T-cell (primary cell): ENCODE data around the gene BIVM. TPM values are rescaled to one million over a fixed set of nuclear protein-coding genes. Genes with fewer than 3 reads are reported as not detected.

ENCODE experiments used
- ATAC-seq, 4 experiments: fragments of 200-7000 bp in 3 of 4; fragments of 150-1000 bp in 1 of 4; cut with Tn5 transposase; replicated peaks in 1 of 4; 1 replicate in 3 of 4; 2 replicates in 1 of 4; pipeline ENCODE4 v1.10.0; 2021; ENCODE audit warnings: moderate library complexity in 3 of 4, mild to moderate bottlenecking in 2 of 4, moderate number of reproducible peaks in 1 of 4
- CTCF ChIA-PET, 2 donors: fragments of 300-600 bp; sonication (Branson Sonifier 250); formaldehyde crosslinking; loops; one replicate each; lab custom pipeline; 2022; ENCODE audit warnings: antibody characterized with exemption in 2 of 2; lab: Charles Lee
- POLR2A ChIA-PET, 2 donors: fragments of 300-600 bp; sonication (Branson Sonifier 250); formaldehyde crosslinking; loops; one replicate each; lab custom pipeline; 2022; ENCODE audit warnings: antibody characterized with exemption in 2 of 2; lab: Charles Lee
- DNase-seq, 35 experiments: peaks; one replicate each; pipeline versions ENCODE4 v3.0.0 to v3.0.0-alpha.2; 2013 to 2023
- H3K27ac ChIP-seq: one replicate; pipeline ENCODE4 v1.5.1; 2013; ENCODE audit warnings: low read length
- H3K27me3 ChIP-seq, 2 experiments: replicated peaks in 1 of 2; 1 replicate in 1 of 2; 2 replicates in 1 of 2; pipeline versions ENCODE4 v1.6.1 to v1.7.0; 2013; ENCODE audit warnings: low read length in 1 of 2, mixed read lengths in 1 of 2; ENCODE audit not compliant: control insufficient read depth in 2 of 2, insufficient read depth in 2 of 2; ENCODE audit errors: extremely low read depth in 1 of 2
- H3K36me3 ChIP-seq, 2 donors: 1 replicate in 1 of 2; 2 replicates in 1 of 2; pipeline versions ENCODE4 v1.6.1 to v1.7.0; 2013; ENCODE audit warnings: low read length in 1 of 2; ENCODE audit not compliant: control insufficient read depth in 2 of 2, insufficient read depth in 1 of 2; ENCODE audit errors: extremely low read depth in 1 of 2
- H3K4me1 ChIP-seq, 2 experiments: 1 replicate in 1 of 2; 2 replicates in 1 of 2; pipeline versions ENCODE4 v1.6.1 to v1.7.0; 2013; ENCODE audit warnings: low read length in 2 of 2, mixed read lengths in 1 of 2; ENCODE audit not compliant: insufficient read depth in 2 of 2, control insufficient read depth in 1 of 2; ENCODE audit errors: extremely low read depth in 1 of 2
- H3K4me3 ChIP-seq, 2 donors: 1 replicate in 1 of 2; 2 replicates in 1 of 2; pipeline versions ENCODE4 v1.5.1 to v1.7.0; 2013; ENCODE audit warnings: mild to moderate bottlenecking in 2 of 2, low read length in 1 of 2, moderate library complexity in 1 of 2; ENCODE audit not compliant: control insufficient read depth in 1 of 2; ENCODE audit errors: extremely low read depth in 1 of 2
- H3K9me3 ChIP-seq: 2 replicates; pipeline ENCODE4 v1.7.0; 2013
- H3K27ac Mint-ChIP-seq, 2 donors: one replicate each; pipeline ENCODE4 v1.8.0; 2020 to 2021; ENCODE audit warnings: mild to moderate bottlenecking in 2 of 2, mixed read lengths in 2 of 2
- H3K27me3 Mint-ChIP-seq, 2 donors: one replicate each; pipeline ENCODE4 v1.8.0; 2021 to 2022; ENCODE audit warnings: mixed read lengths in 2 of 2
- H3K36me3 Mint-ChIP-seq: one replicate; pipeline ENCODE4 v1.8.0; 2021; ENCODE audit warnings: mixed read lengths
- H3K4me1 Mint-ChIP-seq, 3 donors: one replicate each; pipeline ENCODE4 v1.8.0; 2020 to 2022; ENCODE audit warnings: mixed read lengths in 3 of 3, mild to moderate bottlenecking in 1 of 3
- H3K4me3 Mint-ChIP-seq, 3 donors: one replicate each; pipeline ENCODE4 v1.8.0; 2020 to 2022; ENCODE audit warnings: mild to moderate bottlenecking in 3 of 3, mixed read lengths in 3 of 3, moderate library complexity in 3 of 3
- H3K9me3 Mint-ChIP-seq, 3 donors: one replicate each; pipeline ENCODE4 v1.8.0; 2020 to 2022; ENCODE audit warnings: mixed read lengths in 3 of 3
- WGBS: methylation state at CpG from one replicate; pipeline ENCODE4 v1.1.5; 2013; ENCODE audit warnings: missing lambda C conversion rate; ENCODE audit not compliant: insufficient coverage; 5-methylcytosine and 5-hydroxymethylcytosine counted together
- total RNA-seq, 35 experiments: library from RNA in 6 of 35; stranded (reverse) in 6 of 35; fragments of 120-200 nt in 1 of 35; gene quantifications; one replicate each; pipeline versions ENCODE4 v1.2.1 to v1.2.4 and lab custom pipeline; 2013 to 2026

Gene BIVM
- total RNA-seq, 5 donors from 2014 or later (not counting 1 experiment from before 2014, with no cell fraction given): 6.2 to 15.6 (median 9.3) TPM

DNA sequence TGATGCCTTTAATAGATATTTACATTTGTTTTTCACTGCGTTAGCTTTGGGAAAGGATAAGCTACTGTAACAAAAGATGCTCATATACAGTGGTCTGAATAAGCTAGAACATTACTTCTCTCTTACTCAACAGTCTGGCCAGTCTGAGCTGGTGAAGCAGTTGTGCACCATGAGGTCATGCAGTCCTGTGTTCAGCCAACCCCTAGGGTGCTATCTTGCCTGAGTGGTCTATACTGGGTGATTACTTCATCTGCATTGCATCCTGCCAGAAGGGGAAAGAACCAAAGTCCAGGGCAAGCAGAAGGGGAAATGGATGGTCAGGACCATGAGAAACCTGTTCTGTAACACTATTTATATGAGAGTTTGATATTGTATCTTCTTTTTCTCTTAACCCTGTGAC is 78.4 kb downstream of the BIVM start:
- WGBS: no CpG with 5 or more reads among the region's 1 CpG
- peaks cover 48% of the 10 kb centered on the region for H3K36me3 Mint-ChIP-seq
- H3K4me3 Mint-ChIP-seq: no peak overlapping the region
- H3K4me1 Mint-ChIP-seq: peaks cover 4 to 5% (median 5%) of the 10 kb centered on the region in 3 donors
- DNase-seq (no peak), ATAC-seq (no peak)
- H3K27me3 ChIP-seq: no peaks in the 10 kb centered on the region
- no peaks in the 10 kb centered on the region for H3K27me3 Mint-ChIP-seq
- H3K9me3 Mint-ChIP-seq: no peaks in the 10 kb centered on the region
- H3K36me3 ChIP-seq: peaks cover 9 to 48% of the 10 kb centered on the region in 2 donors
- no peaks in the 10 kb centered on the region for H3K9me3 ChIP-seq
- no peak overlapping the region for H3K27ac Mint-ChIP-seq
- CTCF ChIA-PET: interaction anchor here in 1 of 2 donors (1.0 kb wide), 1 partner anchor 28 kb away, joined by 3 read pairs; no protein-coding TSS in a partner anchor
- no peaks in the 10 kb centered on the region for H3K4me1 ChIP-seq
- H3K4me3 ChIP-seq: no peak overlapping the region
- POLR2A ChIA-PET: interaction anchor here in 1 of 2 donors (0.7 kb wide), 1 partner anchor 28 kb away, joined by 4 read pairs; no protein-coding TSS in a partner anchor
- no peak overlapping the region for H3K27ac ChIP-seq

- H3K4me1 ChIP-seq: no peaks in the 10 kb centered on the region
- no peak overlapping the region for H3K4me3 ChIP-seq
- Mint-ChIP-seq H3K27ac (no peak overlapping the region), H3K27me3 (no peaks in the 10 kb centered on the region), H3K36me3 (peaks cover 49% of the 10 kb centered on the region), H3K4me1 (no peaks in the 10 kb centered on the region), H3K9me3 (no peaks in the 10 kb centered on the region), H3K4me3 (no peak overlapping the region)
- CTCF ChIA-PET: no interaction called here
- POLR2A ChIA-PET: no interaction called here
- 95% methylated on average over 5 of the region's 5 CpGs for WGBS
- ATAC-seq (no peak), DNase-seq (no peak)
- no peaks in the 10 kb centered on the region for H3K27me3 ChIP-seq
- no peaks in the 10 kb centered on the region for H3K9me3 ChIP-seq
- H3K27ac ChIP-seq: no peak overlapping the region
- H3K36me3 ChIP-seq: peaks cover 6 to 37% of the 10 kb centered on the region in 2 donors
Observed at GRCh38 chr13:102878481-102878880, 79.6 kb downstream of the BIVM start.

GRCh38 chr13:102879793-102880499 is 81.0 kb downstream of the BIVM start:
- Mint-ChIP-seq H3K9me3 (no peaks in the 10 kb centered on the region), H3K4me1 (no peaks in the 10 kb centered on the region), H3K27me3 (no peaks in the 10 kb centered on the region), H3K27ac (no peak overlapping the region), H3K4me3 (no peak overlapping the region), H3K36me3 (peaks cover 45% of the 10 kb centered on the region)
- ATAC-seq (no peak), DNase-seq (no peak)
- ChIA-PET CTCF (interaction anchor here in 1 of 2 donors (2.0 kb wide), 1 partner anchor 10 kb away, joined by 8 read pairs; no protein-coding TSS in a partner anchor), POLR2A (no interaction called here)
- Histone ChIP-seq H3K27ac (no peak overlapping the region), H3K27me3 (no peaks in the 10 kb centered on the region), H3K9me3 (no peaks in the 10 kb centered on the region), H3K4me1 (no peaks in the 10 kb centered on the region), H3K4me3 (no peak overlapping the region), H3K36me3 (peaks cover 0 to 27% of the 10 kb centered on the region in 2 donors)
- WGBS: 98% methylated on average over 6 of the region's 13 CpGs

GRCh38 chr13:102881819-102882686 is 83.1 kb downstream of the BIVM start:
- no CpG with 5 or more reads among the region's 4 CpGs for WGBS
- H3K4me3 Mint-ChIP-seq: no peak overlapping the region
- H3K4me3 ChIP-seq: no peak overlapping the region
- no peak for DNase-seq
- H3K36me3 ChIP-seq: peaks cover 0 to 7% of the 10 kb centered on the region in 2 donors
- no peaks in the 10 kb centered on the region for H3K9me3 ChIP-seq
- no peak for ATAC-seq
- H3K27ac ChIP-seq: no peak overlapping the region
- H3K27me3 Mint-ChIP-seq: no peaks in the 10 kb centered on the region
- H3K4me1 Mint-ChIP-seq: no peaks in the 10 kb centered on the region
- H3K4me1 ChIP-seq: no peaks in the 10 kb centered on the region
- POLR2A ChIA-PET: no interaction called here
- no peaks in the 10 kb centered on the region for H3K9me3 Mint-ChIP-seq
- no peak overlapping the region for H3K27ac Mint-ChIP-seq
- H3K36me3 Mint-ChIP-seq: peaks cover 25% of the 10 kb centered on the region
- H3K27me3 ChIP-seq: no peaks in the 10 kb centered on the region
- CTCF ChIA-PET: interaction anchor here in 1 of 2 donors (0.7 kb wide), 1 partner anchor 14 kb away, joined by 3 read pairs; no protein-coding TSS in a partner anchor

Other genes with a start within 250 kb of the BIVM start
- 100 to 1,000 TPM; 111 to 135 (median 115) TPM for gene TPP2, start 202.1 kb upstream of the BIVM start, total RNA-seq
- gene METTL21C, start 104.1 kb upstream of the BIVM start, total RNA-seq: not detected
- 1 to 10 TPM; 5.5 to 8.6 (median 7.8) TPM for gene TEX30, start 25.3 kb upstream of the BIVM start, total RNA-seq
- gene POGLUT2, start 143 bp upstream of the BIVM start, total RNA-seq: 1 to 10 TPM in 1 of 5 donors, under 1 TPM in 4; 0.18 to 1.6 (median 0.93) TPM
- gene ERCC5, start 46.9 kb downstream of the BIVM start, total RNA-seq: 100 to 1,000 TPM; 104 to 123 (median 114) TPM